Right lobe of liver (tissue), 6 donors: ENCODE data around the gene FRMPD2. TPM values are rescaled to one million over a fixed set of nuclear protein-coding genes. Genes with fewer than 3 reads are reported as not detected.

Source experiments
- ATAC-seq, 4 donors: fragments of 200-7000 bp; cut with Tn5 transposase; one replicate each; pipeline ENCODE4 v1.9.1; 2020; ENCODE audit warnings: mild to moderate bottlenecking in 4 of 4, moderate library complexity in 4 of 4
- DNase-seq, 3 donors: peaks; one replicate each; pipeline ENCODE4 v3.0.0-alpha.2; 2020
- H3K27ac ChIP-seq, 3 donors: fragments of 200-600 bp; one replicate each; pipeline ENCODE4 v1.8.0; 2022
- H3K27me3 ChIP-seq, 2 donors: fragments of 200-600 bp; one replicate each; pipeline ENCODE4 v1.8.0; 2022
- H3K36me3 ChIP-seq, 4 donors: fragments of 200-600 bp; sonication (generic) in 1 of 4; one replicate each; pipeline versions ENCODE4 v1.5.1 to v1.8.0; 2017 to 2022; ENCODE audit warnings: control low read depth in 1 of 4
- H3K4me1 ChIP-seq, 4 donors: fragments of 200-600 bp; sonication (generic) in 1 of 4; one replicate each; pipeline versions ENCODE4 v1.5.1 to v1.8.0; 2017 to 2022; ENCODE audit warnings: control low read depth in 1 of 4
- H3K4me3 ChIP-seq, 3 donors: fragments of 200-600 bp; one replicate each; pipeline ENCODE4 v1.8.0; 2022
- H3K9me3 ChIP-seq, 4 donors: fragments of 200-600 bp; sonication (generic) in 1 of 4; one replicate each; pipeline versions ENCODE4 v1.5.1 to v1.8.0; 2017 to 2022; ENCODE audit warnings: control low read depth in 1 of 4
- CTCF ChIP-seq, 4 donors: fragments of 200-600 bp in 3 of 4; fragments of 450-650 bp in 1 of 4; IDR thresholded peaks; one replicate each; pipeline versions ENCODE4 v1.5.1 to v1.8.0; 2016 to 2022; ENCODE audit warnings: antibody characterized with exemption in 4 of 4, mild to moderate bottlenecking in 2 of 4
- POLR2A ChIP-seq: fragments of 450-650 bp; IDR thresholded peaks from one replicate; pipeline ENCODE4 v1.6.1; 2017; ENCODE audit warnings: antibody characterized with exemption, mild to moderate bottlenecking
- WGBS: methylation state at CpG from one replicate; pipeline ENCODE4 v1.1.6; 2018; ENCODE audit warnings: low coverage, low lambda C conversion rate; ENCODE audit not compliant: insufficient coverage; ENCODE audit errors: missing lambda C conversion rate; 5-methylcytosine and 5-hydroxymethylcytosine counted together
- intact Hi-C, 2 donors: fragments of 100-400 bp; cut with DNase I; formaldehyde crosslinking; loops; one replicate each; pipeline versions ENCODE4 v1.11.2 to v1.14.1; 2022
- total RNA-seq, 6 experiments: library from RNA; depleted of rRNA in 2 of 6; stranded (reverse); fragments of >200 nt in 2 of 6; fragmentation: NEBNext Ultra II Directional in 3 of 6; extraction: Animal tissue kit (Norgen Biotek cat#: 25700) in 3 of 6; gene quantifications; one replicate each; pipeline versions ENCODE4 v1.1.0 to v1.2.4, GENCODE V29; 2016 to 2023
- donor health status: DM: no; HTN: yes; CAD: no.
- donor health status: DM: no; HTN: no; CAD: no.
- donor health status: DM: no; HTN: no; CAD: no.
- donor health status: DM: no; HTN: yes; CAD: no.
- donor health status: DM: no; HTN: yes; CAD: no.

The FRMPD2 gene
- total RNA-seq, 6 experiments from 2014 or later: not detected

- peak in 2 of 3 donors; percentile 53 to 61 for DNase-seq
- H3K27me3 ChIP-seq: no peaks in the 10 kb centered on the region
- intact Hi-C loops: no loop called here
- H3K9me3 ChIP-seq: no peaks in the 10 kb centered on the region
- H3K27ac ChIP-seq: no peak overlapping the region
- WGBS: 65% methylated on average over 7 of the region's 13 CpGs
- ATAC-seq: peak in 3 of 4 donors; percentile 40 to 74 (median 46)
- H3K36me3 ChIP-seq: no peaks in the 10 kb centered on the region
- TF ChIP-seq POLR2A (no peak), CTCF (IDR thresholded peaks at IDR 0.05) (no peak)
- H3K4me3 ChIP-seq: no peak overlapping the region
- H3K4me1 ChIP-seq: peaks cover 0 to 3% (median 0%) of the 10 kb centered on the region in 4 donors
Measured at GRCh38 chr10:48287417-48288391, 13.2 kb upstream of the FRMPD2 start.

GRCh38 chr10:48286356-48286755, 11.9 kb upstream of the FRMPD2 start:
- no peaks in the 10 kb centered on the region for H3K9me3 ChIP-seq
- WGBS: 54% methylated on average over 1 of the region's 1 CpG
- intact Hi-C loops: no loop called here
- no peak for TF ChIP-seq POLR2A
- no peak for TF ChIP-seq CTCF (IDR thresholded peaks at IDR 0.05)
- DNase-seq (no peak), ATAC-seq (no peak)
- H3K4me1 ChIP-seq: peaks cover 0 to 3% (median 0%) of the 10 kb centered on the region in 4 donors
- no peak overlapping the region for H3K4me3 ChIP-seq
- H3K27ac ChIP-seq: no peak overlapping the region
- H3K36me3 ChIP-seq: no peaks in the 10 kb centered on the region
- no peaks in the 10 kb centered on the region for H3K27me3 ChIP-seq

- Histone ChIP-seq H3K4me1 (peaks cover 0 to 3% (median 0%) of the 10 kb centered on the region in 4 donors), H3K27ac (no peak overlapping the region), H3K36me3 (no peaks in the 10 kb centered on the region), H3K9me3 (no peaks in the 10 kb centered on the region), H3K4me3 (no peak overlapping the region), H3K27me3 (no peaks in the 10 kb centered on the region)
- intact Hi-C loops: no loop called here
- DNase-seq (no peak), ATAC-seq (no peak)
- 46% methylated on average over 2 of the region's 5 CpGs for WGBS
- no peak for TF ChIP-seq CTCF (IDR thresholded peaks at IDR 0.05)
- no peak for TF ChIP-seq POLR2A
Measured at GRCh38 chr10:48285710-48286109, 11.2 kb upstream of the FRMPD2 start.

GRCh38 chr10:48284811-48285210, 10.3 kb upstream of the FRMPD2 start:
- intact Hi-C loops: no loop called here
- ATAC-seq (no peak), DNase-seq (no peak)
- Histone ChIP-seq H3K4me3 (no peak overlapping the region), H3K27ac (no peak overlapping the region), H3K4me1 (peaks cover 0 to 1% (median 0%) of the 10 kb centered on the region in 4 donors), H3K36me3 (no peaks in the 10 kb centered on the region), H3K9me3 (no peaks in the 10 kb centered on the region), H3K27me3 (no peaks in the 10 kb centered on the region)
- WGBS: 25% methylated on average over 4 of the region's 4 CpGs
- TF ChIP-seq POLR2A (no peak), CTCF (IDR thresholded peaks at IDR 0.05) (no peak)
